ENCODE data around the gene FAM181A. TPM values are rescaled to one million over a fixed set of nuclear protein-coding genes. Genes with fewer than 3 reads are reported as not detected.
A peak's percentile ranks its signal among the peaks of the same experiment; 100 is the strongest.

Gene FAM181A
- total and polyA plus RNA-seq, 12 donors, result not detected

GRCh38 chr14:93965287-93965821 lies 38.2 kb downstream of the FAM181A start:
- no peaks in the 10 kb centered on the region for H3K27me3 ChIP-seq
- 67 to 73% methylated on average over 3 of the region's 3 CpGs for WGBS, 2 donors
- ATAC-seq (no peak), DNase-seq (no peak)
- no peak overlapping the region for H3K4me3 ChIP-seq
- TF ChIP-seq CTCF (IDR thresholded peaks at IDR 0.05), result no peak
- H3K4me1 ChIP-seq, result peaks cover 17 to 85% (median 58%) of the 10 kb centered on the region in 9 donors
- intact Hi-C loops (cut with DNase I), result no loop called here
- peaks cover 0 to 27% (median 0%) of the 10 kb centered on the region in 9 donors for H3K36me3 ChIP-seq
- no peaks in the 10 kb centered on the region for H3K9me3 ChIP-seq
- peak overlapping the region in 6 of 10 donors; percentile 2 to 53 (median 24) for H3K27ac ChIP-seq

DNA sequence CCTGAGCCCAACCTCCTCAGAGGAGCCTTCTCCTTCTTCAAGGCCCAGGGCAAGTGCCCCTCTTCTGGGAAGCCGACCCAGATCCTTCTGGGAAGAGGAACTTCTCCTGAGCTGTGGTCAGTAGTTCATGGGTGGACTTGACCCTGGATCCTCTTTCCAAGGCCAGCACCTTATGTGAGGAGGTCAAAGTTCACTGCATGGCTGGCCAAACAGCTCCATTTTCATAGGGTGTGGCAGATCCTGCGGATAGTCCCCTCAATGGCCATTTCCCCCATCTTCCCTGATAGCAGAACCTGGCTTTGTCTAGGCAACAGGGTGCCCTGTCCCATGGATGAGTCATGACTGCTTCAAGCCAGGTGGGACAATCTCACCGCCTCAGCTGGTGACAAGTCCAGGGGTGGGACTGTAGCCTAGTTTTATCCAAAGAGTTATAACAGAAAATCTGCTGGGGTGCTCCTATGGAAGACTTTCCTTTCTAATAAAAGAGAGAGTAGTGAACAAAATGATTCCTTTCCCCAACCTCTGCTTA lies 38.9 kb downstream of the FAM181A start:
- Histone ChIP-seq H3K4me3 (no peak overlapping the region), H3K4me1 (peaks cover 19 to 85% (median 65%) of the 10 kb centered on the region in 9 donors), H3K27ac (peak overlapping the region in 6 of 10 donors; percentile 2 to 53 (median 24)), H3K9me3 (no peaks in the 10 kb centered on the region), H3K36me3 (peaks cover 0 to 24% (median 0%) of the 10 kb centered on the region in 9 donors), H3K27me3 (no peaks in the 10 kb centered on the region)
- no peak for TF ChIP-seq CTCF (IDR thresholded peaks at IDR 0.05)
- intact Hi-C loops (cut with DNase I), result no loop called here
- DNase-seq (no peak), ATAC-seq (no peak)
- WGBS, 2 donors, result 92% methylated on average over 3 of the region's 3 CpGs

DNA sequence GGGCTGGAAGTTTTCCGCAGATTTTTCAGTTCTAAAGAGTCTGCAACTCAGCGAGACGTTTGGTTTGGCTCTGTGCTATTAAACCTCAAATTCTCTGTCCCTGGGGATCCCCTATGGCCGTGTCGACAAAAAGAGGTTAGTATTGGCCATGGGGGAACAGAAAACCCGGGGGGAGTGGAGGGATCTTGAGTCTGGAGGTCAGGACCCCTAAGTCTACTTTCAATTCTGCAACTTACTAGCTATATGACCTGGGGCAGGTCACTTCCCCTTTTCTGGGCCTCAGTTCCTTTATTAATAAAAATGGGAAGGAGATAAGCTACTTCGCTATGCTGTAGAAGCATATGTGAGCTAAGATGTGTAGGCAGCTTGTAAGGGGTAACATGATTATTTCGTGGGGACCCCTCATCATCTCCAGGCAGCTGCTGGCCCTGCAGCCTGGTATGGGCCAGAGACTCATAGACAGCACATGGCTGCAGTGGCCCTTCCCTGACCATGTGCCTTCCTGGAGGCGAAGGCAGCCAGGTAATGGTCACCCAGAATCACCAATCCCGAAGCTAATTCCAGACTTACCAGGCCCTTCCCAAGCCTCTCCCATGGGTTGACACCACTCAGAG lies 40.6 kb downstream of the FAM181A start:
- DNase-seq (no peak), ATAC-seq (no peak)
- no peak for TF ChIP-seq CTCF (IDR thresholded peaks at IDR 0.05)
- H3K9me3 ChIP-seq, result no peaks in the 10 kb centered on the region
- WGBS, 2 donors, result 64 to 65% methylated on average over 10 of the region's 10 CpGs
- peaks cover 19 to 94% (median 71%) of the 10 kb centered on the region in 9 donors for H3K4me1 ChIP-seq
- H3K27me3 ChIP-seq, result no peaks in the 10 kb centered on the region
- intact Hi-C loops (cut with DNase I), result no loop called here
- H3K27ac ChIP-seq, result peak overlapping the region in 5 of 10 donors; percentile 1 to 91 (median 53)
- no peak overlapping the region for H3K4me3 ChIP-seq
- peaks cover 0 to 10% (median 0%) of the 10 kb centered on the region in 9 donors for H3K36me3 ChIP-seq

GRCh38 chr14:93969082-93969828 lies 42.1 kb downstream of the FAM181A start:
- H3K4me1 ChIP-seq, result peaks cover 17 to 94% (median 58%) of the 10 kb centered on the region in 9 donors
- 32 to 33% methylated on average over 12 of the region's 12 CpGs for WGBS, 2 donors
- no peaks in the 10 kb centered on the region for H3K27me3 ChIP-seq
- H3K36me3 ChIP-seq, result peaks cover 0 to 5% (median 0%) of the 10 kb centered on the region in 9 donors
- intact Hi-C loops (cut with DNase I), result no loop called here
- DNase-seq (peak; percentile 54 to 61), ATAC-seq (peak in 3 of 8 donors; percentile 32 to 53 (median 36))
- no peaks in the 10 kb centered on the region for H3K9me3 ChIP-seq
- no peak overlapping the region for H3K4me3 ChIP-seq
- no peak for TF ChIP-seq CTCF (IDR thresholded peaks at IDR 0.05)
- H3K27ac ChIP-seq, result peak overlapping the region in 8 of 10 donors; percentile 41 to 91 (median 60)

All from heart right ventricle (tissue), 16 donors.